ACC112 (cell line): ENCODE data around the gene RINL.

ENCODE experiments used
- H2AFZ ChIP-seq: fragments of 200-600 bp; sonication (generic); one replicate; pipeline ENCODE4 v1.6.0; 2017; ENCODE audit warnings: antibody characterized with exemption, low read length; ENCODE audit not compliant: unreplicated experiment
- H3K27ac ChIP-seq: fragments of 200-600 bp; sonication (generic); 2 replicates; pipeline ENCODE4 v1.5.1; 2014; ENCODE audit warnings: low read depth, mild to moderate bottlenecking, antibody characterized with exemption, low read length, moderate library complexity
- H3K27me3 ChIP-seq: fragments of 200-600 bp; sonication (generic); 2 replicates; pipeline ENCODE4 v1.6.1; 2014; ENCODE audit warnings: mild to moderate bottlenecking, antibody characterized with exemption, low read length, moderate library complexity, mixed read lengths; ENCODE audit not compliant: insufficient read depth
- H3K36me3 ChIP-seq: fragments of 200-600 bp; sonication (generic); 2 replicates; pipeline ENCODE4 v1.6.1; 2016; ENCODE audit warnings: mild to moderate bottlenecking, antibody characterized with exemption, low read length, moderate library complexity, mixed read lengths; ENCODE audit not compliant: insufficient read depth
- H3K4me1 ChIP-seq: fragments of 200-600 bp; sonication (generic); one replicate; pipeline ENCODE4 v1.6.1; 2016; ENCODE audit warnings: low read length, mixed read lengths; ENCODE audit not compliant: insufficient read depth, unreplicated experiment, control insufficient read depth
- H3K4me3 ChIP-seq: fragments of 200-600 bp; sonication (generic); 2 replicates; pipeline ENCODE4 v1.5.1; 2014; ENCODE audit warnings: mild to moderate bottlenecking, low read depth, low read length
- H3K79me2 ChIP-seq: fragments of 200-600 bp; sonication (generic); one replicate; pipeline ENCODE4 v1.6.0; 2016; ENCODE audit warnings: low read length; ENCODE audit not compliant: control insufficient read depth, unreplicated experiment, insufficient read depth

Gene RINL

DNA sequence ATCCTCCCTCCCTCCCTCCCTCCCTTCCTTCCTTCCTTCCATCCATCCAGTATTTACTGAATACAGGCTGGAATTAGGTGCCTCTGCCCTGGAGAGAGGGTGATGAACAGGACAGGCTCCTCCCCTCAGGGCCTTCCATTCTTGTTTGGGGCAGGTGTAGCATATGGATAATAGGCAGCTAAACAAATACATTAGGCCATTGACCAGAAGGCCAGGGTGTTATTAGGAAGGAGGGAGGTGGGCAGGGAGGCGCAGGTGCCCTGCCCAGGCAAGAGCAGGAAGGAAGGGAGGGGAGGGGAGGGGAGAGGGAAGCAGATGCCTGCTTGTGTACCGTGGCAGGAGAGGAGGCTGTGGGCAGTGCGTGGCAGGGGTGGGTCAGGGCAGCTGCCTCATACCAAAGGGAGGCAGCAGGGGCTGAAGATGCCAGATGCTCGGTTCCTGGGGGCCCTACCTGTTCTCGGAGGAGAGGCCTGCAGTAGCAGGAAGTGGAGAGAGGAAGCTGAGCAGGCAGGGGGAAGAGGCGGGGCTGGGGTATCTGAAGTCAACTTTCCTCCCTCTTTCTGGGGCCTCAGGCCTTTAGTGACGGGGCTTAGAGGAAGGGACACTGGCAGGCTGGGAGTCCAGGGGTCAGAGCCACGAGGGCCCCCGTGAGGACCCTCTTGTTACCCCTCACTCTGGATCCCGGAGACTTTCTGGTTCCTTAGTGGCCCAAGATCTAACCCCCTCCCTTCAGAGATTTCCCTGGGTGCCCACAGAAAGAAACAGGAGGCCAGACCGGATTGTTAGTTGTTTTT lies at the start of gene RINL:
Gene RINL (minus strand): TSS at position 495 of the 794 bp plus-strand sequence. CDS start 1,533 bp downstream, outside the sequence.
- Histone ChIP-seq H3K27me3 (no peaks in the 10 kb centered on the region), H3K27ac (no peak within 1 kb of the TSS), H3K36me3 (no peaks in the 10 kb centered on the region), H2AFZ (no peak within 1 kb of the TSS), H3K4me1 (no peaks in the 10 kb centered on the region), H3K4me3 (no peak within 1 kb of the TSS), H3K79me2 (no peaks in the 10 kb centered on the region)

DNA sequence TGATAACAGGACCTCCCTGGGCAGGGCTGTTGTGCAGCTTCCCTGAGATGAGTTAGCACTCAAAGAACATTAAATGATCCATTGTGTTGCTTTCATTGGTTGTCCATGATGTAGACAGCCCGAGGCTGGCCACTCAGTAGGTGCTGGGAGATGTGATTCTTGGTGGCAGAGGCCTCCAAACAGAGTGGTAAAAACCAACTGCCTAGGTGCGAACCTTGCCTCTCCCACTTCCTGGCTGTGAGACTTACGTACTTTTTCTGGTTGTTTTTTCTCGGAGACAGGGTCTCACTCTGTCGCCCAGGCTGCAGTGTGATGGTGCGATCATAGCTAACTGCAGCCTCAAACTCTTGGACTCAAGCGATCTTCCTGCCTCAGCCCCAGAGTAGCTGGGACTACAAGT lies 46.3 kb upstream of the RINL start:
- H3K27me3 ChIP-seq = no peaks in the 10 kb centered on the region
- 0 out of 2 replicates have a peak, but pooled peaks cover 3% of the 10 kb centered on the region for H3K36me3 ChIP-seq
- H3K4me3 ChIP-seq = no peak overlapping the region
- no peak overlapping the region for H3K27ac ChIP-seq
- H3K4me1 ChIP-seq = peaks cover under 1% of the 10 kb centered on the region
- H3K79me2 ChIP-seq = peaks cover 2% of the 10 kb centered on the region
- H2AFZ ChIP-seq = no peak overlapping the region

DNA sequence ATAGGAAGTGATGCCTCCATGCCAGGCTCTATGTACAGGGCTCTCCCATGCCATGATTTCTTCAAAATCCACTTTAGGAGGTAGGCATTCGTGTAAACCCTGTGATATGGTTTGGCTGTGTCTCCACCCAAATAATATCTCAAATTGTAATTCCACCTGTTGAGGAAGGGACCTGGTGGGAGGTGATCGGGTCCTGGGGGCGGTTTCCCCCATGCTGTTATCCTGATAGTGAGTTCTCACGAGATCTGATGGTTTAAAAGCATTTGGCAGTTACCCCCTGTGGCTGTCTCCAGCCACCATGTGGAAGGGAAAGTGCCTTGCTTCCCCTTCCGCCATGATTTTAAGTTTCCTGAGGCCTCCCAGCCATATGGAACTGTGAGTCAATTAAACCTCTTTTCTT lies 44.4 kb upstream of the RINL start:
- H3K27me3 ChIP-seq = no peaks in the 10 kb centered on the region
- 0 out of 2 replicates have a peak, but pooled peaks cover 3% of the 10 kb centered on the region for H3K36me3 ChIP-seq
- no peak overlapping the region for H2AFZ ChIP-seq

GRCh38 chr19:38921420-38922274 lies 43.6 kb upstream of the RINL start:
- Histone ChIP-seq H3K4me3 (no peak overlapping the region), H2AFZ (no peak overlapping the region), H3K36me3 (0 out of 2 replicates have a peak, but pooled peaks cover 3% of the 10 kb centered on the region), H3K4me1 (no peaks in the 10 kb centered on the region), H3K27ac (no peak overlapping the region), H3K27me3 (no peaks in the 10 kb centered on the region), H3K79me2 (no peaks in the 10 kb centered on the region)

More for the DNA sequence above, 44.4 kb upstream of the RINL start:
- Histone ChIP-seq H3K4me3 (no peak overlapping the region), H3K27ac (no peak overlapping the region), H3K79me2 (no peaks in the 10 kb centered on the region), H3K4me1 (no peaks in the 10 kb centered on the region)

- H3K4me3 ChIP-seq = no peak overlapping the region
- H2AFZ ChIP-seq = no peak overlapping the region
- H3K27ac ChIP-seq = no peak overlapping the region
- H3K27me3 ChIP-seq = no peaks in the 10 kb centered on the region
- H3K4me1 ChIP-seq = no peaks in the 10 kb centered on the region
- H3K79me2 ChIP-seq = no peaks in the 10 kb centered on the region
- 0 out of 2 replicates have a peak, but pooled peaks cover 3% of the 10 kb centered on the region for H3K36me3 ChIP-seq
These were observed 42.7 kb upstream of the RINL start for GRCh38 chr19:38920602-38921419.

GRCh38 chr19:38919837-38920601 lies 41.9 kb upstream of the RINL start:
- Histone ChIP-seq H2AFZ (no peak overlapping the region), H3K27me3 (no peaks in the 10 kb centered on the region), H3K79me2 (no peaks in the 10 kb centered on the region), H3K36me3 (0 out of 2 replicates have a peak, but pooled peaks cover 3% of the 10 kb centered on the region), H3K4me1 (no peaks in the 10 kb centered on the region), H3K27ac (no peak overlapping the region), H3K4me3 (no peak overlapping the region)

- Histone ChIP-seq H3K4me3 (no peak overlapping the region), H3K27me3 (no peaks in the 10 kb centered on the region), H3K79me2 (no peaks in the 10 kb centered on the region), H3K4me1 (no peaks in the 10 kb centered on the region), H2AFZ (no peak overlapping the region), H3K36me3 (no peaks in the 10 kb centered on the region), H3K27ac (no peak overlapping the region)
These were observed 40.5 kb upstream of the RINL start for GRCh38 chr19:38918526-38918925.

DNA sequence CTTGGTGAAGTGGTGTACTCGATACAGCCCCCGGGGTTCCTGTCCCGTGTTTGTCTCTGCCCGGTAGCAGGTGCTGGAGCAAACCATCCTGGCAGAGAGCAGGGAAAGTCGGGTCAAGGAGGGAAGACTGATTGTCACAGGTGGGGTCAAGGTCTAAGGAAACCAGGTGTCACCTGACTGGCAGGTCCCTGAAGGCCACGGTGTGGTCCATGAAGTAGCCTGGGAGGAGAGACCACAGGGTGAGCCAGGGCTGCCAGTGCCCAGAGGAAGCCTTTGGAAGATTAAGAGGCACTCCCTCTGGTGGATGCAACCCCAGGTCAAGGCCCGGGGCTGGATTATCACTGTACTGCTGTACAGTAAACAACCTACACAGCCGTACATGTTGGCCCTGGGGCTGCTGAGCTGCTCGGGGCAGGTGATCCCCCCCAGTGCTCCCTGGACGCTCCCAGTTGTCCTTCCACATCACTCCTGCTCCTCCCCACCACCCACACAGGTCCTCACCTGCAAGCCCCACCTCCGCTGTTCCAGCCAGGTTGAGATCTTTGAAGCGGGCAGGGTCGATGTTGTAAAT lies 39.9 kb upstream of the RINL start:
- Histone ChIP-seq H3K27me3 (no peaks in the 10 kb centered on the region), H3K4me1 (no peaks in the 10 kb centered on the region), H2AFZ (no peak overlapping the region), H3K4me3 (no peak overlapping the region), H3K79me2 (no peaks in the 10 kb centered on the region), H3K36me3 (no peaks in the 10 kb centered on the region), H3K27ac (no peak overlapping the region)

DNA sequence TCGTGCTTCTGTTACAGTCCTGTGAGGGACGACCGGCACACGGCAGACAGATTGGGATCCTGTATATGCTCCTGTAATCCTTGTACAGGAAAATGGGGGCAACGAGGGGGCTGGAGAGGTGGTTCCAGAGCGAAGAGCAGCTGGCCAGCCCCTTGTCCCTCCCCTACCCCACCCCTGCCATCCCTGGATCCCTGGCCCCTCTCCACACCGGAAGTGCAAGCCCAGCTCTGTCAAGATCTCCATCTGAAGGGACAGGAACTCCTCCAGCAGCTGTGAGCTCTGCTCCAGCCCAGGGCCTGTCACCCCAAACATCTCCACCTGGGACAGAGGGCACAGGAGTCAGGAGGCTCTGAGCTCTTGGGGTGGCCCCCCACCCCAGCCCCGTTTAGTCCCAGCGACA lies 39.4 kb upstream of the RINL start:
- Histone ChIP-seq H3K36me3 (no peaks in the 10 kb centered on the region), H3K27me3 (no peaks in the 10 kb centered on the region), H3K27ac (no peak overlapping the region), H3K79me2 (no peaks in the 10 kb centered on the region), H3K4me3 (no peak overlapping the region), H2AFZ (no peak overlapping the region), H3K4me1 (no peaks in the 10 kb centered on the region)
